Hematopoietic multipotent progenitor cell treated with erythropoietin and hydrocortisone succinate and interleukin-3 and kit ligand, for 6 days (in vitro differentiated cells): ENCODE measurements around the gene SETD2.
"Not testable (repeated sequence)": the region's sequence is repeated elsewhere in the genome, so short reads cannot be mapped to it uniquely, and the experiment has no call there.

ENCODE experiments used
- DNase-seq: peaks from one replicate; pipeline ENCODE4 v3.0.0-alpha.2; 2015

SETD2 gene

DNA sequence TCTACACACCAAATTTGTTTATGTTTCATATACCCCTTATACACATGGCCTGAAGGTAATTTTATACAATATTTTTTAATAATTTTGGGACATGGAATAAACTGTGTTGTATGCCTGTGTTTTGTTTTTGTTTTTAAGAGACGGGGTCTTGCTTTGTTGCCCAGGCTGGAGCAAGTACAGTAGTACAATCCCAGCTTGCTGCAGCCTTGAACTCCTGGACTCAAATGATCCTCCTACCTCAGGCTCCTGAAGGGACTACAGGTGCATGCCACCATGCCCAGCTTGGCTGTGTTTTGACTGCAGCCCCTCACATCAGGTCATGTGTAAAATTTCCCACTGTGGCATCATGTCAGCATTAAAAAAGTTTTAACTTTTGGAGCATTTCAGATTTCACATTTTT lies 18.6 kb downstream of the SETD2 start:
- DNase-seq, result no peak

DNA sequence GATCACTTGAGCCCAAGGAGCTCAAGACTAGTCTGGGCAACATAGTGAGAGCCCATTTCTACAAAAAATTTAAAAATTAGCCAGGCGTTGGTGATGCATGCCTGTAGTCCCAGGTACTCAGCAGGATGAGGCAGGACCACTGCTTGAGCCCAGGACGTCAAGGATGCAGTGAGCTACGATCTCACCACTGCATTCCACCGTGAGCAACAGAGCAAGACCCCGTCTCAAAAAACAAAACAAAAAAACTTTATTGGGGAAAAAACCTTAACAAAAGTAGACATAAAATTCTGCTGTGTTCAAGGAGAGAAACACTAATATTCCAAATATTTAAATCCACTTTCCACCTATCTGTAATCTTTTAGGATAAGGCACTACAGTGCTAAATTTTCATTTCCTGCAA lies 20.8 kb downstream of the SETD2 start:
- DNase-seq, result no peak

DNA sequence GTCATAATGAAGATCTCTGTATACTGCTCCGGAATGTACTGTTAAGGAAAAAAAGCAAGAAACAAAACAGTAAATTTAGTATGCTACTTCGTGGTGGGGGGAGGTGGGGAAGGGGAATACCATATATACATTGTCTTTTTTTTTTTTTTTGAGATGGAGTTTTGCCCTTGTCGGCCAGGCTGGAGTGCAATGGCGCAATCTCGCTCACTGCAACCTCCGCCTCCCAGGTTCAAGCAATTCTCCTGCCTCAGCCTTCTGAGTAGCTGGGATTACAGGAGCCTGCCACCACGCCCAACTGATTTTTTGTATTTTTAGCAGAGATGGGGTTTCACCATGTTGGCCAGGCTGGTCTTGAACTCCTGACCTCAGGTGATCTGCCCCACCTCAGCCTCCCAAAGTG lies 21.4 kb downstream of the SETD2 start:
- not testable (repeated sequence) for DNase-seq

DNA sequence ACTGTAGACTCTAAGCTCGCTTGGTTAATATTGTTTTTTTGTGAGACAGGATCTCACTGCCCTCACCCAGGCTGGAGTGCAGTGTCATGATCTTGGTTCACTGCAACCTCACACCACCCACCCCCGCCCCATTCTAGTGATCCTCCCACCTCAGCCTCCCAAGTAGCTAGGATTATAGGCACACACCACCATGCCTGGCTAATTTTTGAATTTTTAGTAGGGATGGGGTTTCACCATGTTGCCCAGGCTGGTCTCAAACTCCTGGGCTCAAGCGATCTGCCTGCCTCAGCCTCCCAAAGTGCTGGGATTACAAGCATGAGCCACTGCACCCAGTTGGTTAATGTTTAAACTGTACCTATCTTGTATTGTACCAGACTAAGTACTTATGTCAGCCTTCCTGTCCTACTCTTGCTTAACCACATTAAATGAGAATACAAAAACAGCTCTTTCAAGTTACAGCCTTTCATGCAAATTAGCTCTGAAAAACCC lies 22.9 kb downstream of the SETD2 start:
- DNase-seq, result not testable (repeated sequence)

DNA sequence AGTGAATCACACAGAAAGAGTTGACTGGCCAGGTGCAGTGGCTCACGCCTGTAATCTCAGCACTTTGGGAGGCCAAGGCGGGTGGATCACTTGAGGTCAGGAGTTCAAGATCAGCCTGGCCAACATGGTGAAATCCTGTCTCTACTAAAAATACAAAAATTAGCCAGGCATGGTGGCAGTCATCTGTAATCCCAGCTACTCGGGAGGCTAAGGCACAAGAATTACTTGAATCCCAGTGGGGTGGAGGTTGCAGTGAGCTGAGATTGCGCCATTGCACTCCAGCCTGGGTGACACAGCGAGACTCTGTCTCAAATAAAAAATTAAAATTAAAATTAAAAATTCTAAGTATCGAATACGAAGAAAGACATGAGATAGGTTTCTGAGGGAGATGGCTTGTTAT lies 23.4 kb downstream of the SETD2 start:
- DNase-seq, result not testable (repeated sequence)

DNA sequence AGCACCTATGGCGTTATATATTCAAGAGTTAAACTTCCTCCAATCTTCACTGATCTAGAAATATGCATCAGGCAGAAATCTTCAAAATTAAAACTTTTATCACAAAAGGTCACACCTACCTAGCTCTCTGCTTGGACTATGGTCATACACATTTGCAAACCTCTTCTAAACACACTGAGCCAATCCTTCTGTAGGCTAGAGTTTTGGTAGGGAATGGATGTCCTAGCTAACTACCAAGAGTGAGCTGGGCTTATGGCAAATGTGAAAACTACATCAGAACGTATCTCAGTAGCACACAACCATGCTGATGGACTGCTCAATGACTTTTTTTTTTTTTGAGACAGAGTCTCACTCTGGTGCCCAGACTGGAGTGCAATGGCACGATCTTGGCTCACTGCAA lies 29.6 kb downstream of the SETD2 start:
- no peak for DNase-seq

- DNase-seq, result no peak
Observed at GRCh38 chr3:47133641-47134040, 30.3 kb downstream of the SETD2 start.

DNA sequence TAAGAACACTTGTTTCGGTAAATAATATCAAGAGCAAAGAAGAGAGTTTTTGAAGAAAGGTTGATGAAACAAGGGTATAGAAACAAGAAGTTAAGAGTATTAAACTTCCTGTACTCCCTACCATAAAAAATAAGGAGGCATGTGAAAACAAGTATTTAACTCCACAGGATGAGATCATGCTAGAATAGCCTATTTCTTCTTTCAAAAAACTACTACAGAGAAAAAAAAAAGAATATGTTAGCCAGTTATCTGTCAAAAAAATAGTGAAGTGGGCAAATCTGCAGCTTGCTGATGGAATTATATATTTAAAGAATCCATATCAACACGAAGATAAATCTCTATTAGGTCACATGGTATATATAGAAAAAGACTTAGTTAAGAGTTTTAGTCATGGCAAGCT lies 33.4 kb downstream of the SETD2 start:
- no peak for DNase-seq

- peak; percentile 21 for DNase-seq
Observed at GRCh38 chr3:47128137-47128536, 35.8 kb downstream of the SETD2 start.

DNA sequence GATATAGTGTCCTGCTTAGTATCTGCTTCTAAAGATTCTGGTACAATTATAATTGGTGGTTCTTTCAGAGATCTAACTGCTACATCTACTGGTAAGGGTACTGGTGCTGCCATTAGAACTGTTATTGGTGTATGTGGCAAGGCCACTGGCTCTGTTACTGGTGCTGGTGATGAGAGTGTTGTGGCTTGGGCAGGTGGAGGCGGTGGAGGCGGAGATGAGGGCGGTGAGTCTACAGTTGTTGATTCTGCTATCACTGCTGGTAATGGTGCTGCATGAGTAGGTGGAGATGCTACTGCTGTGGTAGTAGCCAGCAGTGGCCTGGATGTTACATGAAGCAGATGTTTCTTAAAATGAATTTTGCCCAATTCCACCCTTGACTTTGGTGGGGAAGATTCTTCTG lies 40.1 kb downstream of the SETD2 start:
- no peak for DNase-seq

DNA sequence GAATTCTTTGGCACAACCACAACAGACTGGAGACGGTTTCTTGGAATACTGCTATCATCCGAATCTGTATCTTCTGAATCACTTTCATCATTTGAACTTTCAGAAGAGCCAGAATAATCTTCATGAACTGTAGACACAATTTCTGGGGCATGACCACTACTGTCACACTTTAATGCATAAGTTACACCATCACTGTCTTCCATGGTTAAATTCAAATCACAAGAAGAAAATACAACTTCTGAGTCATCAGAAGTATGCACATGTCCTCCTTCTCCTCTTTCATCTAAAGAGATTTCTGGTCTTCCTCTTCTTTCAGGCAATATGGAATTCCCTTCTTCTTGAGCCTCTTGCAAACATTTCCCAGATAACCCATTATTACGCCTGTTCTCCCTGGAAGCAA lies 42.5 kb downstream of the SETD2 start:
- DNase-seq, result no peak

DNA sequence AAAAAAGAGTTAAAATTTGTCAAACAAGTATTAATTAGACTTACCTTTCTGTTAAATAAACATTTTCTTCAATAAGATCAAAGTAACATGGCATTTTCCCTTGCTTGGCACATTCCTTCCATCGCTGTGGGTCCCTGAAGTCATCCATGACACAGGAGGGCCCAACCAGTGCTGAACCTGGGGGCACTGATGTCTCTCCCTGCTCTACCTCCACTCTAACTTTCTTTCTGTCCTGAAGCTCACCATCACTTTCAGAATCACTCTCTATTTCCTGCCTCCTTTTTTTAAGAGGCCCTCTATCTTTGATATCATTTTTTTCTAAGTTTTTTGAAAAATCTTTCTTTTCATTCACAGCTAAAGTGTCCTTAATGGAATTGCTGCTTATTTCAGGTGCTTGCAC lies 43.8 kb downstream of the SETD2 start:
- no peak for DNase-seq

GRCh38 chr3:47119387-47119786 lies 44.5 kb downstream of the SETD2 start:
- DNase-seq, result peak; percentile 45

GRCh38 chr3:47117807-47118364 lies 46.0 kb downstream of the SETD2 start:
- peak; percentile 69 for DNase-seq

DNA sequence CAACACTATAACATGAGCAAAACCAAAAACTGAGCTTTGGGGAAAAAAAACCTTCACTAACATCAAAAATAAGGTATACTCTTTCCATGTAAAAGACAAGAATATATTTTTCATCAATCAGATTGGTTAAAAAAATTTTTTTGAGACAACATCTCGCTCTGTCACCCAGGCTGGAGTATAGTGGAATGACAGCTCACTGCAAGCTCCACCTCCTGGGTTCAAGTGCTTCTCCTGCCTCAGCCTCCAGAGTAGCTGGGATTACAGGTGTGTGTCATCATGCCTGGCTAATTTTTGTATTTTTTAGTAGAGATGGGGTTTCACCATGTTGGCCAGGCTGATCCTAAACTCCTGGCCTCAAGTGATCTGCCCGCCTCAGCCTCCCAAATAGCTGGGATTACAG lies 48.4 kb downstream of the SETD2 start:
- DNase-seq, result not testable (repeated sequence)

GRCh38 chr3:47113669-47114365 lies 50.1 kb downstream of the SETD2 start:
- DNase-seq, result no peak

GRCh38 chr3:47112997-47113396 lies 50.9 kb downstream of the SETD2 start:
- DNase-seq, result no peak

- no peak for DNase-seq
Observed at GRCh38 chr3:47109393-47109792, 54.5 kb downstream of the SETD2 start.

- no peak for DNase-seq
Observed at GRCh38 chr3:47108546-47108945, 55.4 kb downstream of the SETD2 start.

- DNase-seq, result no peak
Observed at GRCh38 chr3:47104259-47104658, 59.7 kb downstream of the SETD2 start.

- DNase-seq, result no peak
Observed at GRCh38 chr3:47103619-47104018, 60.3 kb downstream of the SETD2 start.

DNA sequence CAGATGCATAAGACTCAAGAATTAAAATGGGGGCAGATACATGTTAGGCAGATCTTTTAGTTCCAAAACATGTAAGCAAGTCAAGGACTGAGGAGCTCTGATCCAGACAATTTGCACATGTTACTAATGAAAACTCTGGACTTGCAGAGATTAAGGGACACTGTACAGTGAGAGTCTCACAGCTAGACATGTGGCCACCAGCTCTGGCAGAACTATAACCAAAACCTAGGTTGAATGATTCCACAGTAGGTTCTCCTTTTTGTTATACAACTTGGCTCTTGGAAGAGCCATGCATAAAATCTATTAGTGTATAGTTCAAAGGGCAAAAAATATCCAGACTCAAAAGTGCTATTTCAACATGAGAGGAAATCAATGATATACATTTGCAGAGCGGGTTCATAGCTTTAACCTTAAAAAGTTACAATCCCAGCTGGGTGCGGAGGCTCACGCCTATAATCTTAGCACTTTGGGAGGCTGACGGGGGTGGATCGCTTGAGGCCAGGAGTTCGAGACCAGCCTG lies 61.8 kb downstream of the SETD2 start:
- no peak for DNase-seq

DNA sequence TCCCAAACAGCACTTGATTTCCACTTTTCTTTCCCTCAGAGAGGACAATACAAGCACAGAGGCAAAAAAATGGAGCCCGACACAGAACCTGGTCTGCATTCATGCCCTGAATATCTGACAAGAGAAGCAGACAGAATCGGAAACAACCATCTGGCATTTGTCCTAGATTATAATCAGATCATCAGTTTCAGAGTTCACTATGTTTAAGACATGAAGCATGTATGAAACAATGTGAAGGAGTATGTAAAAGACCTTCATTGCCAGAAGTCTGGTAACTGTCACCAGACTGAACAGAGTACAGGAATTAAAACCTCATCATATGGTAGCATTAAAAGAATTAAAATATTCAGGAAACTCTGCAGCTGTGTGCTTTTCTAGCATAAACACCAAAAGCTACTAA lies 65.0 kb downstream of the SETD2 start:
- DNase-seq, result no peak

- no peak for DNase-seq
Observed at GRCh38 chr3:47097864-47098263, 66.0 kb downstream of the SETD2 start.

DNA sequence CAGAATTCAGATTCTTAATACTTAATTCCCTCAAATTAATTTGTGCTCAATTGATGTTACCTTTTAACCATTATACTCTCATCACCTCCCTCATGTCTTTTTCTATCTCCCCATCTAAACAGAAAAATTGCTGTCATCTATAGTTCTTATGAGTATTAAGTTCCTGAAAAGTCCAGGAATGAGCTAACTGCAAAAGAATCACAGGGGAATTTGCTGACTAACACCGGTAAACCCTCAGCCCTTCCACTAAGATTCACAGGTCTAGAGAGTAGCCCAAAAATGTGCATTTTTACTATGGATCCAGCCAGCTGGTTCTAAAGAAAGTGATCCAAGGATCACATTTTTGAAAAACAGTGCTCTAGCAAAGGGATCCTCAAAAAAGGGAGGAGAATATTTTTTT lies 67.0 kb downstream of the SETD2 start:
- DNase-seq, result no peak
